Skeletal muscle satellite cell (primary cell): ENCODE measurements around the gene GNAS.

Experiments used
- H3K27me3 ChIP-seq: 2 replicates; pipeline ENCODE4 v1.7.0; 2013; ENCODE audit warnings: low read length; ENCODE audit not compliant: control insufficient read depth, insufficient read depth
- H3K36me3 ChIP-seq: 2 replicates; pipeline ENCODE4 v1.7.0; 2013; ENCODE audit warnings: mild to moderate bottlenecking, control low read depth, low read length; ENCODE audit not compliant: insufficient read depth
- H3K4me1 ChIP-seq: 2 replicates; pipeline ENCODE4 v1.7.0; 2013; ENCODE audit warnings: low read length; ENCODE audit not compliant: control insufficient read depth, insufficient read depth
- H3K4me2 ChIP-seq: 2 replicates; pipeline ENCODE4 v1.7.0; 2013; ENCODE audit warnings: mild to moderate bottlenecking, low read length
- H3K4me3 ChIP-seq: 2 replicates; pipeline ENCODE4 v1.7.0; 2013; ENCODE audit warnings: low read length
- H3K9ac ChIP-seq: 2 replicates; pipeline ENCODE4 v1.7.0; 2013; ENCODE audit warnings: mild to moderate bottlenecking, low read depth, low read length, moderate library complexity
- H3K9me3 ChIP-seq: replicated peaks from 2 replicates; pipeline ENCODE4 v1.7.0; 2013; ENCODE audit warnings: mild to moderate bottlenecking, control low read depth, low read length

GNAS gene

GRCh38 chr20:58875541-58876134 lies 23.1 kb downstream of the GNAS start:
- Histone ChIP-seq H3K27me3 (peaks cover 18% of the 10 kb centered on the region), H3K4me1 (peaks cover 30% of the 10 kb centered on the region), H3K36me3 (no peaks in the 10 kb centered on the region), H3K4me3 (peak overlapping the region; percentile 39), H3K9me3 (no peaks in the 10 kb centered on the region), H3K4me2 (peak overlapping the region; percentile 65), H3K9ac (no peak overlapping the region)

DNA sequence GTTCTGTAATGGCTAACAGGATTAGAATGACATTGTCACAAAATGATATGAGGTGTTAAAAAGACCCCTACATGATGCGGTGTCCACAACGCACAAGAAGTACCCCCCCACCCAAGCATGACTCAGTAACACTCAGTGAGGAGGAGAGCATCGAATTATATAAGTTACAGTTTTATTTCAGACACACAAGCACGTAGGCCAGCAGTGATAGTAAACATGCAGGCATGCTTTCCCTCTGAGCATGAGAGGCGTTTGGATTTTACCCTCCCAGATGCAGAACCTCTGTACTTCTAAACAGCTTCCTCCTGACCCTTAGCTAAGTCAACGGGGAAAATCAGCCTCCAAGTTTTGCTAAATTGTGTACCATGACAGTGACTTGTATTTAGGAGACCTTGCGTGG lies 23.9 kb downstream of the GNAS start:
- no peaks in the 10 kb centered on the region for H3K9me3 ChIP-seq
- no peak overlapping the region for H3K4me3 ChIP-seq
- H3K36me3 ChIP-seq = no peaks in the 10 kb centered on the region
- peaks cover 25% of the 10 kb centered on the region for H3K27me3 ChIP-seq
- H3K9ac ChIP-seq = no peak overlapping the region
- H3K4me2 ChIP-seq = no peak overlapping the region
- H3K4me1 ChIP-seq = peaks cover 30% of the 10 kb centered on the region

GRCh38 chr20:58877050-58877975 lies 24.8 kb downstream of the GNAS start:
- Histone ChIP-seq H3K4me3 (no peak overlapping the region), H3K4me1 (peaks cover 36% of the 10 kb centered on the region), H3K4me2 (no peak overlapping the region), H3K36me3 (no peaks in the 10 kb centered on the region), H3K27me3 (peaks cover 30% of the 10 kb centered on the region), H3K9me3 (no peaks in the 10 kb centered on the region), H3K9ac (no peak overlapping the region)

DNA sequence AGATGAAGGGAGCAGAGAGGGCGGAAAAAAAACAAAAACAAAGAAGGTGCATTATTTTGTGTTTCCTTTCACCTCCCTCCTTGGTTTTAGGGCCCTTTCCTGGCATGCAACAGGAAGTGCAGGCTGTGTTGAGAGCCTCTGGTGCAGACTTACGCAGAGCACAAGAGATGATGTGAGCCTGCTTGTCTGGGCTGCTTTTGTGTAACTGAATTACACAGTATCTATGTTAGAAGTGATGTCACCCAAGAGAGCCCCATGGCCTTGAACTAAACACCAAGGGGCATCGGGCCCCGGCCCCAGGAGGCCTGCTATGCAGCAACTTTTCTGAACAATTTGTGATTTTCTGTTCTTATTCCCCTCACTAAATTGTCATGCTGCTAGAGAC lies 25.5 kb downstream of the GNAS start:
- H3K4me1 ChIP-seq = peaks cover 40% of the 10 kb centered on the region
- H3K36me3 ChIP-seq = no peaks in the 10 kb centered on the region
- H3K9me3 ChIP-seq = no peaks in the 10 kb centered on the region
- peaks cover 33% of the 10 kb centered on the region for H3K27me3 ChIP-seq
- no peak overlapping the region for H3K4me2 ChIP-seq
- H3K4me3 ChIP-seq = no peak overlapping the region
- no peak overlapping the region for H3K9ac ChIP-seq

- no peaks in the 10 kb centered on the region for H3K36me3 ChIP-seq
- H3K4me2 ChIP-seq = no peak overlapping the region
- H3K4me1 ChIP-seq = peaks cover 40% of the 10 kb centered on the region
- no peak overlapping the region for H3K4me3 ChIP-seq
- H3K9me3 ChIP-seq = no peaks in the 10 kb centered on the region
- H3K9ac ChIP-seq = no peak overlapping the region
- H3K27me3 ChIP-seq = peaks cover 38% of the 10 kb centered on the region
Observed at GRCh38 chr20:58878399-58878798, 25.9 kb downstream of the GNAS start.

DNA sequence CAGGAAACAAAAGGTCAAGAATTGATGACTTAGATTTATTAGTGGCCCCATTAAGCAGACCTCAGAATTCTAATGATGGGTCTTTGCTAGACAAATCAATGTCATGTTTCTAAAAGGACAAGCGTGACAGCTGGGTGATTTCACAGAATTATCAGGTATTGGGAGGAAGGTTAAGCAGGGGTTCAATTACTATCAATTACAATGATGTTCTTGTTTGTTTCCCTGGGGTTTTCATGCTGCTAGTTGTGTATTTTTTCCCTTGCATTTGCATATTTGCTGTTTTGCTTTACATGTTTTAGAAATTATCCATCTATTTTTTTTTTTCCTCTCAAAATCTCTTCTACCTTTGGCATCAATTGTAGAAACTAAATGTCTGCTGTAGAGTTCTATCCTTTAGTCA lies 27.9 kb downstream of the GNAS start:
- peaks cover 34% of the 10 kb centered on the region for H3K4me1 ChIP-seq
- no peak overlapping the region for H3K4me2 ChIP-seq
- H3K27me3 ChIP-seq = peaks cover 48% of the 10 kb centered on the region
- no peaks in the 10 kb centered on the region for H3K9me3 ChIP-seq
- no peak overlapping the region for H3K9ac ChIP-seq
- no peak overlapping the region for H3K4me3 ChIP-seq
- H3K36me3 ChIP-seq = no peaks in the 10 kb centered on the region

- H3K36me3 ChIP-seq = no peaks in the 10 kb centered on the region
- H3K9me3 ChIP-seq = no peaks in the 10 kb centered on the region
- H3K27me3 ChIP-seq = peaks cover 51% of the 10 kb centered on the region
- H3K4me1 ChIP-seq = peaks cover 26% of the 10 kb centered on the region
- H3K9ac ChIP-seq = no peak overlapping the region
- H3K4me3 ChIP-seq = peak overlapping the region; percentile 42
- H3K4me2 ChIP-seq = peak overlapping the region; percentile 72
Observed at GRCh38 chr20:58880994-58881752, 28.7 kb downstream of the GNAS start.

GRCh38 chr20:58882704-58883089 lies 30.2 kb downstream of the GNAS start:
- no peaks in the 10 kb centered on the region for H3K36me3 ChIP-seq
- H3K4me2 ChIP-seq = peak overlapping the region; percentile 72
- H3K27me3 ChIP-seq = peaks cover 52% of the 10 kb centered on the region
- H3K9ac ChIP-seq = no peak overlapping the region
- no peaks in the 10 kb centered on the region for H3K9me3 ChIP-seq
- no peak overlapping the region for H3K4me3 ChIP-seq
- peaks cover 19% of the 10 kb centered on the region for H3K4me1 ChIP-seq

DNA sequence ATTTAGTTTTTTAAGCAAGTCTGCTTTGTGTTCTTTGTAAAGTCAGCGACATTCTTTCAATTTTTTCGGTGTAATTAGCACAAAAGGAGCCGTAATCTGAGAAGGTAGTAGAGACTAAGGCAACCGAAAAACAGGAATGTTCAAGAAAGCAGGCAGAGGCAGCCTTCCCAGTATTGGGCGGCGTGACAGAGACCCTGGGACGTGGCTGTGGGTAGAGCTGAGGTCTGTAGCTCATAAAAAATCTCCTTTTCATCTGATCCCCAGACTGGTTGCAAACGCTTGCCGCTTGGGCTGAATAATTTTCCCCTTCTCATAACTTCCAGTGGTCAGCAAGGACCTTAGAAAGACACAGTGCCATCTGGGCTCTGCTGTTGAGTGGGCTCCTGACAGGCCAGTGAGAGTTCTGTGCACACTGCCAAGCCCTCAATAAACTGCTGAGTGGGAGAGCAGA lies 30.8 kb downstream of the GNAS start:
- H3K9me3 ChIP-seq = no peaks in the 10 kb centered on the region
- H3K27me3 ChIP-seq = peaks cover 52% of the 10 kb centered on the region
- H3K9ac ChIP-seq = no peak overlapping the region
- peak overlapping the region; percentile 72 for H3K4me2 ChIP-seq
- H3K4me3 ChIP-seq = no peak overlapping the region
- H3K36me3 ChIP-seq = no peaks in the 10 kb centered on the region
- H3K4me1 ChIP-seq = peaks cover 19% of the 10 kb centered on the region

- Histone ChIP-seq H3K4me3 (no peak overlapping the region), H3K9me3 (no peaks in the 10 kb centered on the region)
Observed at GRCh38 chr20:58884966-58885365, 32.5 kb downstream of the GNAS start.

GRCh38 chr20:58886546-58886945 lies 34.0 kb downstream of the GNAS start:
- H3K27me3 ChIP-seq = peaks cover 25% of the 10 kb centered on the region
- peaks cover 21% of the 10 kb centered on the region for H3K4me1 ChIP-seq
- H3K4me3 ChIP-seq = no peak overlapping the region
- no peak overlapping the region for H3K4me2 ChIP-seq
- no peak overlapping the region for H3K9ac ChIP-seq
- no peaks in the 10 kb centered on the region for H3K36me3 ChIP-seq
- no peaks in the 10 kb centered on the region for H3K9me3 ChIP-seq

More at GRCh38 chr20:58884966-58885365, 32.5 kb downstream of the GNAS start:
- Histone ChIP-seq H3K4me2 (no peak overlapping the region), H3K36me3 (no peaks in the 10 kb centered on the region), H3K4me1 (peaks cover 19% of the 10 kb centered on the region), H3K9ac (no peak overlapping the region), H3K27me3 (peaks cover 40% of the 10 kb centered on the region)
